ENCODE results near the gene PPP6R3.
A peak's percentile ranks its signal among the peaks of the same experiment; 100 is the strongest.
"Not testable (repeated sequence)": the region's sequence is repeated elsewhere in the genome, so short reads cannot be mapped to it uniquely, and the experiment has no call there.

PPP6R3 gene

GRCh38 chr11:68436162-68436888, 24.2 kb upstream of the PPP6R3 start:
- no peak for DNase-seq (ENCODE audit: low spot score)

- no peak for DNase-seq (ENCODE audit: low spot score)
These were observed 23.3 kb upstream of the PPP6R3 start for GRCh38 chr11:68436985-68437926.

GRCh38 chr11:68437927-68438657, 22.5 kb upstream of the PPP6R3 start:
- DNase-seq (ENCODE audit: low spot score), result no peak

- DNase-seq (ENCODE audit: low spot score), result no peak
These were observed 21.8 kb upstream of the PPP6R3 start for GRCh38 chr11:68438658-68439259.

- no peak for DNase-seq (ENCODE audit: low spot score)
These were observed 21.0 kb upstream of the PPP6R3 start for GRCh38 chr11:68439355-68440065.

- DNase-seq (ENCODE audit: low spot score), result no peak
These were observed 20.3 kb upstream of the PPP6R3 start for GRCh38 chr11:68440224-68440623.

GRCh38 chr11:68441466-68442230, 18.9 kb upstream of the PPP6R3 start:
- DNase-seq (ENCODE audit: low spot score), result no peak

GRCh38 chr11:68442433-68442832, 18.1 kb upstream of the PPP6R3 start:
- DNase-seq (ENCODE audit: low spot score), result no peak

GRCh38 chr11:68444566-68444965, 16.0 kb upstream of the PPP6R3 start:
- no peak for DNase-seq (ENCODE audit: low spot score)

GRCh38 chr11:68445531-68446035, 15.0 kb upstream of the PPP6R3 start:
- DNase-seq (ENCODE audit: low spot score), result no peak

- DNase-seq (ENCODE audit: low spot score), result no peak
These were observed 14.4 kb upstream of the PPP6R3 start for GRCh38 chr11:68446046-68446725.

- peak; percentile 81 for DNase-seq (ENCODE audit: low spot score)
These were observed 13.3 kb upstream of the PPP6R3 start for GRCh38 chr11:68447015-68447801.

GRCh38 chr11:68447914-68448313, 12.6 kb upstream of the PPP6R3 start:
- not testable (repeated sequence) for DNase-seq (ENCODE audit: low spot score)

- DNase-seq (ENCODE audit: low spot score), result no peak
These were observed 11.9 kb upstream of the PPP6R3 start for GRCh38 chr11:68448604-68449011.

GRCh38 chr11:68449951-68450350, 10.6 kb upstream of the PPP6R3 start:
- DNase-seq (ENCODE audit: low spot score), result no peak

GRCh38 chr11:68450711-68451110, 9.8 kb upstream of the PPP6R3 start:
- DNase-seq (ENCODE audit: low spot score), result no peak

- no peak for DNase-seq (ENCODE audit: low spot score)
These were observed 5.8 kb upstream of the PPP6R3 start for GRCh38 chr11:68454767-68455166.

GRCh38 chr11:68455485-68455884, 5.1 kb upstream of the PPP6R3 start:
- no peak for DNase-seq (ENCODE audit: low spot score)
